ENCODE measurements around the gene CABP7. TPM values are rescaled to one million over a fixed set of nuclear protein-coding genes. Genes with fewer than 3 reads are reported as not detected.

CABP7 gene
- total RNA-seq, 1 donor from 2014 or later = not detected

DNA sequence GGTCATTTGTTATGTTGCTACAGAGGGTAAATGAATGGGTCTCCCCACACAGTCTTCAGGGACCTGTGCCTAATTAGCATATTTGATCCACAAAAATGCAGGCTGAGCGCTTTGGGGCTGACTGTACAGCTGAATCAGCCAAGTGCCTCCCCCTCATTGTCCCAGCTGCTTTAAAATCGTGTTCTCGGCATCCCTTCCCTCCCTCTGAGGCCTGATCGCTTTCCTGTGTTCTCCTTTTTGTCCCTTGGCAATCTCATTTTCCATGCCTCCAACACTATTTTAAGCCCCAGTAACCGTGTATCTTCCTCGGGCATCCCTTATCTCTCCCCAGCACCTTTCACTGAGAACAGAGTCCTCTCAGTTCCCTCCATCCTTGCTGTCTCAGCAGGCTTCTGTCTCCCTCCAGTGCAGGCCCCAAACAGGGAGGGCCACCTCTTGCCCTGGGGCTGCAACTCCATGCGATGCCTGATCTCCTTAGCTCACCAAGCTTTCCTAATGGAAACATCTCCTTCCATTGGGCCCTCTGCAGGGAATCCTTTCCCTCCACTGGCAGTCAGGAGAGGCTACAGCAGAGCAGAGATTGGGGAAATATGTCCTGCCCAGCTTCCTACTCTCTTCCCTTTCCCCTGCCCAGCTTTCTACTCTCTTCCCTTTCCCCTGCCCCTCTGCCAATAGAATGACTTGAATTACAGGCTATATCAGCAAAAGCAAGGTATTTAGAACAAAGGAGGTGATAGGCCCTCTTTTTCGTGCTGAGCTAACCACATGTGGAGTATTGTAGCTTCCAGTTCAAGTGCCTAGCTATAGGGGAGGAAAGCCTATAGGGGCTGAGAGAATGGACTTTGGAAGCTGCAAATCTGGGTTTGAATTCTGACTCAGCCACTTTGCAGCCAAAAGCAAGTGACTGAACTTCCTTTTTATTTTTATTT is 61.2 kb downstream of the CABP7 start:
- peak overlapping the region; percentile 31 for H3K27ac ChIP-seq
- no peak for TF ChIP-seq POLR2A (IDR thresholded peaks at IDR 0.05)
- H3K4me3 ChIP-seq = no peak overlapping the region
- no peak for DNase-seq (ENCODE audit: extremely low spot score in 2 of 2)
- no peaks in the 10 kb centered on the region for H3K27me3 ChIP-seq
- H3K36me3 ChIP-seq = no peaks in the 10 kb centered on the region
- intact Hi-C loops (cut with DNase I) = no loop called here
- H3K9me3 ChIP-seq = no peaks in the 10 kb centered on the region
- H3K4me1 ChIP-seq = peaks cover 38% of the 10 kb centered on the region

Small RNAs within 50 kb of the gene (small RNA-seq; reads per million reads assigned to genes)
- gene AC004882.2 (not detected), gene RF00019 (not detected)

Other genes with a start within 250 kb of the CABP7 start
- 4.2 TPM for gene NEFH, start 239.8 kb upstream of the CABP7 start, total RNA-seq
- gene THOC5, start 166.2 kb upstream of the CABP7 start, total RNA-seq = 32.2 TPM
- gene NIPSNAP1, start 138.9 kb upstream of the CABP7 start, total RNA-seq = 27.5 TPM
- gene NF2, start 116.4 kb upstream of the CABP7 start, total RNA-seq = 15.7 TPM
- 22.6 TPM for gene ZMAT5, start 47.0 kb downstream of the CABP7 start, total RNA-seq
- gene UQCR10, start 47.4 kb downstream of the CABP7 start, total RNA-seq = 65.8 TPM
- gene ASCC2, start 118.3 kb downstream of the CABP7 start, total RNA-seq = 62.6 TPM
- gene MTMR3, start 163.2 kb downstream of the CABP7 start, total RNA-seq = 66.8 TPM

Data from vagina (tissue), 2 donors.